Measurements from ENCODE around the gene ADSL.

The ADSL gene

DNA sequence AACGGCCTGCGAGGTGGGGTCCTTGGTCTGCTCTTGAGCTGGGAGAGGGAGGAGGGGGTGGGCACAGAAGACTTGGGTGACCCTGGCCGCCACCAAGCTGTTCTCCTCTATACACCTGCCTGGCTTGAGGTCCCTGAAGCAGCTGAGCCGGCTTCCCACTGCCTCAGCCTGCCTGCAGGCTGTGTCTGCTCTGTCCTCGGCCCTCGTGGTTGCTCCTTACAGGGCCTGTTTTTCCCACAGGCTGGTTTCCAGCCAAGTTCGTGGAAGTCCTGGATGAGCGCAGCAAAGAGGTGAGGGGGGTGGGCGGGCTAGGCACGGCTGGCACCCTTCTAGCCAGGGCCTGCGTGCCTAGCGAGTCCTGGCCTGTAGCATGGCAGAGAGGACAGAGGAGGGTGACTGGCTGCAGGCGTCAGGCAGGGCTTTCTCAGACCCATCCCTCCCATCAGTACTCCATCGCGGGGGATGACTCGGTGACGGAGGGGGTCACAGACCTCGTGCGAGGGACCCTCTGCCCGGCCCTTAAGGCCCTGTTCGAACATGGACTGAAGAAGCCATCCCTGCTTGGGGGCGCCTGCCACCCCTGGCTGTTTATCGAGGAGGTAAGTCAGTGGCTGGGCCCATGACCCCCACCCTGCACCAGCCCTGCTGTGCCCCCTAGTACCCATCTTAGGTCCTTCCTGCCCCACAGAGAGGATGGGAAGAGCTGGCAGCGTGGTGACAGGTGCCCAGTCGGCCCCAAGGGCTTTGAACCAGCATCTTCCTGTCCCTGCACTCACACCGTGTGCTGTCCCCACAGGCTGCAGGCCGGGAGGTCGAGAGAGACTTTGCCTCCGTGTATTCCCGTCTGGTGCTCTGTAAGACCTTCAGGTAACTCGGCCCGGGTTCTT is 61.8 kb downstream of the ADSL start:
- Histone ChIP-seq H3K4me3 (ENCODE audit: low read depth, low read length) (no peak overlapping the region), H3K9me3 (ENCODE audit: severe bottlenecking) (no peaks in the 10 kb centered on the region), H3K27me3 (ENCODE audit: insufficient read depth, low read depth, severe bottlenecking) (no peaks in the 10 kb centered on the region), H3K36me3 (peaks cover 79% of the 10 kb centered on the region), H3K27ac (no peak overlapping the region)
- DNase-seq: no peak
- TF ChIP-seq, protein P1, sequence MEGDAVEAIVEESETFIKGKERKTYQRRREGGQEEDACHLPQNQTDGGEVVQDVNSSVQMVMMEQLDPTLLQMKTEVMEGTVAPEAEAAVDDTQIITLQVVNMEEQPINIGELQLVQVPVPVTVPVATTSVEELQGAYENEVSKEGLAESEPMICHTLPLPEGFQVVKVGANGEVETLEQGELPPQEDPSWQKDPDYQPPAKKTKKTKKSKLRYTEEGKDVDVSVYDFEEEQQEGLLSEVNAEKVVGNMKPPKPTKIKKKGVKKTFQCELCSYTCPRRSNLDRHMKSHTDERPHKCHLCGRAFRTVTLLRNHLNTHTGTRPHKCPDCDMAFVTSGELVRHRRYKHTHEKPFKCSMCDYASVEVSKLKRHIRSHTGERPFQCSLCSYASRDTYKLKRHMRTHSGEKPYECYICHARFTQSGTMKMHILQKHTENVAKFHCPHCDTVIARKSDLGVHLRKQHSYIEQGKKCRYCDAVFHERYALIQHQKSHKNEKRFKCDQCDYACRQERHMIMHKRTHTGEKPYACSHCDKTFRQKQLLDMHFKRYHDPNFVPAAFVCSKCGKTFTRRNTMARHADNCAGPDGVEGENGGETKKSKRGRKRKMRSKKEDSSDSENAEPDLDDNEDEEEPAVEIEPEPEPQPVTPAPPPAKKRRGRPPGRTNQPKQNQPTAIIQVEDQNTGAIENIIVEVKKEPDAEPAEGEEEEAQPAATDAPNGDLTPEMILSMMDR (IDR thresholded peaks at IDR 0.05; ENCODE audit: low read depth, low read length): no peak

DNA sequence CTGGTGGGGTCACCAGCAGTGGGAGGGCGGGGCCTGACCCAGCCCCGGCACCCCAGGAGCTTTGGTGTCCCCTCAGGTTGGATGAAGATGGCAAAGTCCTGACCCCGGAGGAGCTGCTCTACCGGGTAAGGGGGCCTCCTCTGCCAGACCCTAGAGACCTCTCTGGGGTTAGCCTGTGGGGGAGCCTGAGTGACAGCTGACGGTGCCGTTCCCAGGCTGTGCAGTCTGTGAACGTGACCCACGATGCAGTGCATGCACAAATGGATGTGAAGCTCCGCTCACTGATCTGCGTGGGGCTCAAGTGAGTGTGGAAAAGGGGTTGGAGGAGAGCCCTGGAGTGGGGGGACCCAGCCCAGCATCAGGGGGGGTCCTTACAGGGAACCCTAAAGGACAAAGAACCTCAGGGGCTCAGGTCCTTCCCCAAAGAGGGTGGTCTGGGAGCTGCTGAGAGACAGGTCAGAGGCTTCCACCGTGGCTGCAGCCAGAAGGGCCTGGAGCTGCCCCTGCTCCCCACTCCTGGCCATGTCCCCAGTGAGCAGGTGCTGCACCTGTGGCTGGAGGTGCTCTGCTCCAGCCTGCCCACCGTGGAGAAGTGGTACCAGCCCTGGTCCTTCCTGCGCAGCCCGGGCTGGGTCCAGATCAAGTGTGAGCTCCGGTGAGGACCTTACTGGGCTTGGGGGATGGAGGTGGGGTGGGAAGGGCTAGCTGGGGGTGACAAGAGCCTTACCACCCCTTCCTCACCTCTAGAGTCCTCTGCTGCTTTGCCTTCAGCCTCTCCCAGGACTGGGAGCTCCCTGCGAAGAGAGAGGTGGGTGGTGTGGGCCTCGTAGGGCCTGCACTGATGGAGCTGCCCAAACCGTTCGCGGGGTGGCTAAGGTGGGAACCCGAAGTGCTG is 62.7 kb downstream of the ADSL start:
- Histone ChIP-seq H3K27me3 (ENCODE audit: insufficient read depth, low read depth, severe bottlenecking) (no peaks in the 10 kb centered on the region), H3K36me3 (peaks cover 73% of the 10 kb centered on the region), H3K4me3 (ENCODE audit: low read depth, low read length) (no peak overlapping the region), H3K9me3 (ENCODE audit: severe bottlenecking) (no peaks in the 10 kb centered on the region), H3K27ac (no peak overlapping the region)
- TF ChIP-seq, protein P1 (IDR thresholded peaks at IDR 0.05; ENCODE audit: low read depth, low read length): no peak
- no peak for DNase-seq

DNA sequence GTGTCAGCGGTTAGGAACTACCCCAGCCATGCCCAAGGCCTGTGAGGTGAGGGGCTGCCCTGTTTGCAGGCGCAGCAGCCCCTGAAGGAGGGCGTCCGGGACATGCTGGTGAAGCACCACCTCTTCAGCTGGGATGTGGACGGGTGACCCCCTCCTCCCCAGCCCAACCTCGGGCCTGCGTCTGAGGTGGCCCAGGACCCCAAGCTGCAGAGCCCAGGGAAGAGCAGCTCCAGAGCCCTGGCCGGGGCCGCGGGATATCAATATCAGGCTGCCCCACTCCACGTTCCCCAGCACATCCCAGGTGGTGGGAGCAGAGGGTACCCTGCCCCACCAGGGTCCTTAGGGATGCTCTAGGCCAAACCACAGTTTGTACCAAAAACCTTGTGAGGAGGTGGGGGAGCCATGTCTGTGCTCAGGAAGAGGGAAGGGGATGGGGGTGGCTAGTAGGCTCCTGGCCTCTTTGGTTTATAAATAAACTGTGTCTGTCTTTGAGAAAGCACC is 63.4 kb downstream of the ADSL start:
- no peak for DNase-seq
- Histone ChIP-seq H3K36me3 (peaks cover 71% of the 10 kb centered on the region), H3K4me3 (ENCODE audit: low read depth, low read length) (no peak overlapping the region), H3K27me3 (ENCODE audit: insufficient read depth, low read depth, severe bottlenecking) (no peaks in the 10 kb centered on the region), H3K27ac (no peak overlapping the region), H3K9me3 (ENCODE audit: severe bottlenecking) (no peaks in the 10 kb centered on the region)
- TF ChIP-seq, protein P1 (IDR thresholded peaks at IDR 0.05; ENCODE audit: low read depth, low read length): no peak

DNA sequence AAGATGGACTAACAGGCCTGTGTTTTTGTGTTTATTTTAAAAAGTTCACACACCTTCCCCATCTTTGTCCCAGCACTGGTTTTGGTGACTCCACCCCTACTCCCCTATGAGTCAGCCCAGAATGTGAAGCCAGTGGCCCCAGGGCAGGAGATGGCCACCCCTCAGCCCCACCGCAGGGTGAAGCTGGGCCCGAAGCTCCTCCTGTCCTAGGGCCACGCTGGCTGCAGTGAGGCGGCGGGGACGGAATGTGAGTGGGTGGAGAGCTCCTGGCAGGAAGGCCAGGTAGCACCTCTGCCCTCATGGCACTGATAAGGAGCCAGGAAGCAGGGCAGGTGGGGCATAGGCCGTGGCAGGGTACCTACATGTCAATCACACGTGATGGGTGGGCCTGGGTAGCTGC is 64.0 kb downstream of the ADSL start:
- Histone ChIP-seq H3K36me3 (peaks cover 66% of the 10 kb centered on the region), H3K9me3 (ENCODE audit: severe bottlenecking) (no peaks in the 10 kb centered on the region), H3K27me3 (ENCODE audit: insufficient read depth, low read depth, severe bottlenecking) (no peaks in the 10 kb centered on the region), H3K4me3 (ENCODE audit: low read depth, low read length) (no peak overlapping the region), H3K27ac (no peak overlapping the region)
- TF ChIP-seq, protein P1 (IDR thresholded peaks at IDR 0.05; ENCODE audit: low read depth, low read length): no peak
- DNase-seq: no peak

DNA sequence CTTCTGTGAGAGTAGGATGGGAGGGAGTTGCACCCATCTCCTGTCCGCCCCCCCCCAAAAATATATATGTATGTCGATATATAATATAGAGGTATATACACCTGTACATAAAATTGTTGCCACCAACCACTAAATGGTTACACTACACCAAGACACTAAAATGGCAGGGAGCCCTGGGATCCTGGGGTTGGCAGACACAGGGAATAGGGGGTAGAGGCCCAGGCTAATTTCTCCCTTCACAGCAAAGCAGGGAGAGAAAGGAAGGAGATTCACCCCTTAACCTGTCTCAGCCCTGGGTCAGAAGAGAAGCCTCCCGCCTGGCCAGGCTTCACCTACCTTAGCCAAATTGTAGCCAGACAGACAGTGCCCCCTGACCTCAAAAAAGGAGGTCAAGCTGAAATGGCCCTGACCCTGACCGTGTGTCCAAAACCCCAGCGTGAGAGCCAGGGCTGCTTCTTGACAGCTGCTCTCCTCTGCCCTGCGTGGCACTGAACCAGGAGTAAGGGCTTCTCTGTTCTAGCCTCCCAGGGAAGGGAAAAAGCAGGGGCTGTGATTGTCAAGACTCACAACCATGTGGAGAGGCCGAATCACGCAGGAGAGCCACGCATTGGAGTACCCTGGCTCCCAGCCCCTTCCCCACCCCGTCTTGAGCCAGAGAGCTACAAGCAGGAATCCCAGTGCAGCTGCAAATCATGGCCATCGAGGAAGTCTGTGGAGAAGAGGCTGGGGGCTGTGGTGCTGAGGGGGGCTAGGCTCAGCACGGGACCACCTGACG is 64.6 kb downstream of the ADSL start:
- H3K4me3 ChIP-seq (ENCODE audit: low read depth, low read length): no peak overlapping the region
- H3K27me3 ChIP-seq (ENCODE audit: insufficient read depth, low read depth, severe bottlenecking): no peaks in the 10 kb centered on the region
- TF ChIP-seq, protein P1 (IDR thresholded peaks at IDR 0.05; ENCODE audit: low read depth, low read length): no peak
- no peaks in the 10 kb centered on the region for H3K9me3 ChIP-seq (ENCODE audit: severe bottlenecking)
- no peak overlapping the region for H3K27ac ChIP-seq
- H3K36me3 ChIP-seq: peaks cover 63% of the 10 kb centered on the region
- no peak for DNase-seq

Measured in WERI-Rb-1 (cell line).